HG03575 (cell line): ENCODE measurements around the gene FKBP1B.
"Not testable (repeated sequence)": the region's sequence is repeated elsewhere in the genome, so short reads cannot be mapped to it uniquely, and the experiment has no call there.

Experiments
- ATAC-seq: cut with Tn5 transposase; IDR thresholded peaks from one replicate; pipeline ENCODE4 v1.9.1; 2021; ENCODE audit not compliant: unreplicated experiment, insufficient number of reproducible peaks, low FRiP score; ENCODE audit errors: extremely low read depth

FKBP1B gene

GRCh38 chr2:24049485-24050021 lies at the start of gene FKBP1B:
Gene FKBP1B (plus strand): TSS chr2:24049741. CDS start chr2:24049850, 109 bp downstream.
- ATAC-seq = no peak

- no peak for ATAC-seq
Measured at GRCh38 chr2:24007693-24008092, 41.8 kb upstream of the FKBP1B start.

GRCh38 chr2:24008672-24009366 lies 40.7 kb upstream of the FKBP1B start:
- ATAC-seq = no peak

- no peak for ATAC-seq
Measured at GRCh38 chr2:24009367-24009679, 40.2 kb upstream of the FKBP1B start.

- no peak for ATAC-seq
Measured at GRCh38 chr2:24009680-24010476, 39.7 kb upstream of the FKBP1B start, which contains the start of gene MFSD2B. Gene MFSD2B (plus strand): TSS chr2:24010085. CDS start chr2:24010097, 12 bp downstream.

GRCh38 chr2:24010477-24011249 lies 38.9 kb upstream of the FKBP1B start:
- no peak for ATAC-seq

- ATAC-seq = no peak
Measured at GRCh38 chr2:24011250-24012104, 38.1 kb upstream of the FKBP1B start.

- ATAC-seq = no peak
Measured at GRCh38 chr2:24012521-24013188, 36.9 kb upstream of the FKBP1B start.

GRCh38 chr2:24014902-24015301 lies 34.6 kb upstream of the FKBP1B start:
- not testable (repeated sequence) for ATAC-seq

- no peak for ATAC-seq
Measured at GRCh38 chr2:24015562-24016375, 33.8 kb upstream of the FKBP1B start.

GRCh38 chr2:24016376-24016761 lies 33.2 kb upstream of the FKBP1B start:
- no peak for ATAC-seq

- ATAC-seq = no peak
Measured at GRCh38 chr2:24016853-24017703, 32.5 kb upstream of the FKBP1B start.

GRCh38 chr2:24017711-24018110 lies 31.8 kb upstream of the FKBP1B start:
- no peak for ATAC-seq

GRCh38 chr2:24018241-24018640 lies 31.3 kb upstream of the FKBP1B start:
- ATAC-seq = no peak

GRCh38 chr2:24019729-24020128 lies 29.8 kb upstream of the FKBP1B start:
- no peak for ATAC-seq

GRCh38 chr2:24020244-24020643 lies 29.3 kb upstream of the FKBP1B start:
- ATAC-seq = no peak
